Hematopoietic multipotent progenitor cell treated with erythropoietin and hydrocortisone succinate and interleukin-3 and kit ligand, for 15 days (in vitro differentiated cells): Measurements from ENCODE around the gene GRIN2A.

ENCODE experiments used
- DNase-seq: peaks from one replicate; pipeline ENCODE4 v3.0.0-alpha.2; 2015; ENCODE audit warnings: low spot score

Gene GRIN2A

DNA sequence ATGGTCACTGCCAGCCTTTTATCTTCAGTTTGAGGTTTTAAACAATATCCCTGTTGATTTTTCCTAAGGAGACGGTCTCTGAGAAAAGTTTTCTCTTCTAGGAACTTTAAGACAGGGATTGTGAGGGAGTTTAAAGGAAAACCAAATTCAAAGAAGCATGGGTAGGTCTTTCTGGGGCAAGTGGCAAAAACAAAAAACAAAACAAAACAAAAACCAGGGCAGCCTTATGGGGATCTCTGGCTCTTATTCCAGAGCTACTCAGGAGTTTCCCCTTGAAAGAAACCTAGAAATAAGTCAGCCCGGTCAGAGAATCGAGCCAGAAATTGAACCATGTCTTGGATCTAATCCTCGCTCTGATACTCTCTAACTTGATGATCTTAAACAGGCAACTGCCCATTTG, 424.5 kb downstream of the GRIN2A start:
- DNase-seq: no peak

DNA sequence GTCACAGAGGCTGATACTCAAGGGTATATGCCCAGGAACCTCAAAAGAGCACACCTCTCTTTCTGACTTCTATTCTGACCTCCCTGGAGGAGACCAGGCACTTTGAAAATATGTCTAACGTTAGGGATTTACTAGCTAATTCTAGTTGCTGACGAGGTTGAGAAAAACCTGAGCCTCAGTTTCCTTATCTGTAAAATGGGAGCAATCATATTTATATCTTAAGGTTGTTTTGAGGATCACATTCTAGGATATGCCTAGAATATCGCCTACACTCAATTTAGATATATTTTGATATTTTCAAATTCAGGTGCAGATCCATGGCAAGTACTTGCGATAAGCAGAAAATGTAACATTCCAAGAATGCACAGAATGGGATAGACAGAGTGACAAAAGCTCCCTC, 425.8 kb downstream of the GRIN2A start:
- DNase-seq: no peak

DNA sequence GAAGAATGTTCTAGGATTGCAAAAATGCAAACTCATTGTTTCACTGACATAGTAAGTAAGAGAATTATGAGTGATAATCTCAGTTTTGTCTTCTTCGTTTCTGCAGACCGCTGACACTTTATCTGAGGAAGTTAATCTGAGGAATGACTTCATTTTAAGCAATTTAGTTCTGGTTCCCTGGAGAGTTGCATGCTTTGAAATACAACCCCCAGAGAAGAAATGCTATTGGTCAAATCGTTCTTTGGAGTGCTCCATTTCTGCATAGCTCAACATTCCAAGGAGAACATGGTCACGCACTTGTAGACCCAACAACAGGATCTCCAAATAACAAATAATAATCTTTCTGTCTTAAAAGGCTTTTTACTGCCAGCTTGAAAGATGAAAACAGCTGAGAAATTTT, 427.1 kb downstream of the GRIN2A start:
- DNase-seq: no peak

DNA sequence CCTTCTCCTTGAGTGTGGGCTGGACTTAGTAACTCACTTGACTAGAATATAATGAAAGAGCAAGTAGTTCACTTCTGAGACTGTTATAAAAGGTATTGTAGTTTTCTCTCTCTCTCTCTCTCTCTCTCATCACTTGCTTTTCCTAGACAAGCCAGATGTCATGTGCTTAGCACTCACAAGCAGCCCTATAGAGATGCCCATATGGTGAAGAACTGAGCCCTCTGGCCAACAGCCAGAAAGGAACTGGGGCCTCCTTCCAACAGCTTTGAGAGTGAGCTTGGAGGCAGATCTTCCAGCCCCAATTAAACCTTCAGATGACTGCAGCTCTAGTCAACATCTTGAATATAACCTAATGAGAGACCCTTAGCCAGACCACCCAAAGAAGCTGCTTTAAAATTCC, 440.5 kb downstream of the GRIN2A start:
- DNase-seq: no peak

DNA sequence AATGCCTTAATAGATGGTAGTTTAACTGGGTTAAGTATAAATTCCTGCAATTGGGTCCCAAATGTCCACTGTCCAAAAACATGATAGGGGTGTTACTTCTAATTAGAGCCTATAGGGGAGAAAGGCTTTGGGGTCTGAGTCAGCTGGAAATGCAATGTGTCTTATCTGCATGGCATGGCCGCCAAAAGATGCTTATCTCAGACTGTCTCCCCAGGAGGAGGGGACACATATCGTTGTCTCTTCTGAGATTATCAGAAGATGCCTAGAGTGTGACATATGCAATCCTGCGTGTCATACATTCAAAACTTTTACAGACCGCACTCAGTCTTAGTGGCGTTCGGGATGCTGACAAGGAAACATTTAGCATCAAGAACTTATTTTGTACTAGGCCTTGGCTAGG, 442.9 kb downstream of the GRIN2A start:
- no peak for DNase-seq

DNA sequence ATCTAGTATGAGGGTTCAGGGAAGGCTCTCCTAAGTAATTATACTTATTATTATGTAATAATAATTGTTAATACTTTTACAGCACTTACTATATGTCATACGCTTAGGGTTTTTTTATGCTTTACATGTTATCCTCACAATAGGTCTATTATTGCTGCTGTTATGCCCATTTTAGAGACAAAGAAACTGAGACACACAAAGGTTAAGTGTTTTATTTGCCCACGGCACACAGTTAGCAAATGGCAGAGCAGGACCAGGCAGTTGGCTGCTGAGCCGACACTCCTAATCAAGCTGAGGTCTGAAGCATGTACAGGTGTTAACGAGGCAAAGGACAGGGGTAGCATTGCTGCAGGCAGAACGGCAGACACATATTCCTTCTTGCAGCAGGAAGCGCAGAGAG, 443.5 kb downstream of the GRIN2A start:
- no peak for DNase-seq

DNA sequence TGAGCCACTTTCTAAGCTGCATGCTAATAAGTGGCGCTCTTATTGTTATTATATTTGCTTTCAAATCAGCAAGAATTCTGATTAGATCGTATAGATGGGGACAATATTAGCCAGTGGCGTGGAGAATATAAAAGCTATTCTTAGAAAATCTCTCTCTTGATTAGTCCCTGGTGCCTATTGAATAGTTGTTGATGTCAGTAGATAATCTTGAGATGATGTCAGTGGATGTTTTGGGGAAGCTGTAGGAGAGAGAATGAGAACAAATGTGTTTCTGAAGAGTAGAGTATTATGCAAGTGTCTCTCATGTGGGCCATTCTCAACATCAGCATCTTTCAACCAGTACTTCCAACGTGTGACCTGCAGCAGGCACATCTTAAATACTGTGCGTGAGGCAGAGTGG, 445.7 kb downstream of the GRIN2A start:
- DNase-seq: no peak

DNA sequence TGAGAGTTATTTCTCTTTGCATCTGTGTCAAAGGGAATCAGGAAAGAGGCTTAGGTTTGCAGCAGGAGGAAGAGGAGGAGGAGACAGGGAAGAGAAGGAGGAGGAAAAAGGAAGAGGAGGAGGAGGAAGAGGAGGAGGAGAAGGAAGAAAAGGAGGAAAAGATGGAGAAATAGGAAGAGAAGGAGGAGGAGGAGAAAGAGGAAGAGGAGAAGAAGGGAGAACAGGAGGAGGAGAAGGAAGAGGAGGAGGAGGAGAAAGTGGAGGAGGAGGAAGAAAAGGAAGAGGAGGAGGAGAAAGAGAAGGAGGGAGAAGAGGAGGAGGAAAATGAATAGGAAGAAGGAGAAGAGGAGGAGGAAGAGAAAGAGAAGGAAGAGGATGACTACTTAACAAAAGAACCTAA, 459.1 kb downstream of the GRIN2A start:
- DNase-seq: no peak

DNA sequence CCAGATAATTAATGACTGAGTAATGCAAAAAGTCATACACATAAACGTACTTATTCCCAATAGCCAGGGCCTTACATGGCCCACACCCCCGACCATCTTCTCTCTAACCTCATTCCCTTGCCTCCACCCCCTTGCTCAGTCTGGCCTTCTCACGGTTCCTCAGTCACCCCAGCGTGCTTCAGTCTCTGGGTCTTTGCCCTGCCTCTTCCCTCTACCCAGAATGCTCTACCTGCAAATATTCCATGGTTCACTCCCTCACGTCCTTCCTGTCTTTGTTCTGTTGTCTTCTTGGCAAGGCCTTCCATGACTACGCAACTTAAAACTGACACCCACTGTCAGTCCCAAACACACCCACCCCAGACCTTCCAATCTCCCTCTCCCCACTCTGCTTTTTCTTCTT, 468.3 kb downstream of the GRIN2A start:
- no peak for DNase-seq

DNA sequence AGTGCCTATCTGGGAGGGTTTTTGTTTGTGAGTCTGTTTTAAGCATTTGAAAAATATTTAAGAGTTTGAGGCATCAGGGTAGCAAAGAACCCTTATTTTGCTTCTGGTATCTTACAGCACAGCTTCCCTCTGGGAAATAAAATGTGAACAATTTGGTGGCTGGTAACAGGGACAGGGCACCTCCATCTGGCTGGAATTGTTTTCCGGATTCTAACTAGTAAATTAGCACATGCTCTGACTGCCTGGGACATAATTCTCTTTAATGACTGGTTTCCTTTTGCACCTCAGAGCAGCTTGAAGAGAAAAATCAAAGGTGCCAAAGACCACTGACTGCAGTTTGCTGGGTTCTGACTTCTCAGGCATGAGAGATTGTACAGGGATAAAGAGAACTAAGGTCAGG, 469.1 kb downstream of the GRIN2A start:
- DNase-seq: no peak

DNA sequence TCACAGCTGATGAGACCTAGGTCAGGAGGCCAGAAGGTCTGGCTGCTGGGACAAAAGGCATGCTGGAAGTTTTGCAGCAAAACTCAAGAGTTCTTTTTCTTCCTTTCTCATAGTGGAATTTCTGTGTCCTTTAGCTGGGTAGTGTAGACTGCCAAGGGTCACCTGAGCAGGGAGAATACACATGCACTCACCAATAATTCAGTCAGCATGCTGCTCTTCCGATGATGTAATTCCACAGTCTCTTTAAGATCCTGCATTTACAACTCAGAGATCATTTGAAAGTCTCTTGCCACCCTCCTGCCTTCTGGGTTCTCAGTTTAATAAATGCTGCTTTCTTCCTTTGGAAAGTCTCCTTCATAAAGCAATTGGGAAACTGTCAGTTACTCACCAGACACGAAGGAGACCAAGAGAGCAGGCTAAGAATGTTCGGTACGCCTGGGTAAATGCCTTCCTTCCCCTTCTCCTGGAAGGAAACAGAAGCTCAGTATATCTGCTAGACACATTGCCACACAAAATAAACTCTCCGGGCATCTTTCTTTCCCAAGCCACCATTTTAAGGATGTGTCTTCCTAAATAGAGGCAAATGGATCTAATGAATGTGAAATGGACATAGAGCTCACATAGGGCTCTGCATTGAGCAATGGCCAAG, 473.1 kb downstream of the GRIN2A start:
- DNase-seq: no peak

DNA sequence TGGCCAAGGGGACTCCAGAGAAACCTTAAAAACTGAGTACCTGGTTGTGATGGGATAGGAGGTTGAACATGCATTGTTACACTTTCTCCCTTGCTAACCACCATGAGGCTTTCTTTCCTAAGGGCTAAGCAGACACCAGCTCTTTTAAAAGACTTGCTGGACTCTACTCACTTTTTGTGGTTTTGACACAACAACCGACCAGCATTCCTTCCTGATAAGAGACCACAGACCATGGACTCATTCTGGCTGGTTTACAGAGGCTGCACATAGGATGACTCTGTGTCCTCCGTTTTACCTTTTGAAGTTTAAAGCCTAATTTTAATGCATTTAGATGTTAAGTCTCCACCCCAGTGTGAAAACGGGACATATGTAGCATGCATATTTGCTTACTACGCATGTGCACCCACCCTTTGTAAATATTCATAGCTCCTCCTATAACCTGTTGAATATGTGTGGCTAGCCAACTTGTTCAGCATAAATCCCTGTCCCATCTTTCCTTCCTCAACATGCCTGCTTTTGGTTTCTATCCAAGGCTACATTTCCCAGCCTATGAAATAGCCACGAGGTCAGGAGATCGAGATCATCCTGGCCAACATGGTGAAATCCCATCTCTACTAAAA, 475.9 kb downstream of the GRIN2A start:
- no peak for DNase-seq

DNA sequence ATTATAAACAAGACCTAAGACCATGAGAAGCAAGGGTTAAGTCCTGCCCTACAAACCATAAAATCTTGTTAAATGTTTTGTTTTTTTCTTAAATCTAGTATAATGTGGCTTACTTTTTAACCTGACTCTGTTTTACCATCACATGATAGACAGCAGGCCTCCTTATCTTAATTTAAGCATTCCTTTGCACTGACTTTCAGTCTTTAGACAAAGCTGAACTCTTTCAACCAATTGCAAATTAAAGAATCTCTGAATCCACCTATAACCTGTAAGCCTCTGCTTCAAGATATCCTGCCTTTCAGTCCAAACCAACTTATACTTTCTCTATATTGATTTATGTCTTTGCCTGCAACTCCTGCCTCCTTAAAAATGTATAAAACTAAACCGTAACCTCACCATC, 478.5 kb downstream of the GRIN2A start:
- DNase-seq: no peak
